Neutrophil (primary cell): ENCODE measurements around the gene PSENEN.

ENCODE experiments used
- H3K27ac ChIP-seq: fragments of 200-600 bp; sonication (generic); 2 replicates; pipeline ENCODE4 v1.5.1; 2016; ENCODE audit warnings: mild to moderate bottlenecking, moderate library complexity
- H3K27me3 ChIP-seq: fragments of 200-600 bp; sonication (generic); 2 replicates; pipeline ENCODE4 v1.6.0; 2016; ENCODE audit warnings: mild to moderate bottlenecking
- H3K36me3 ChIP-seq: fragments of 200-600 bp; sonication (generic); 2 replicates; pipeline ENCODE4 v1.5.1; 2017
- H3K4me1 ChIP-seq, 2 experiments: fragments of 200-600 bp in 1 of 2; sonication (generic) in 1 of 2; 1 replicate in 1 of 2; 2 replicates in 1 of 2; pipeline versions ENCODE4 v1.5.1 to v1.6.1; 2013 to 2016; ENCODE audit warnings: low read depth in 1 of 2, low read length in 1 of 2, mild to moderate bottlenecking in 1 of 2, moderate library complexity in 1 of 2; ENCODE audit not compliant: control insufficient read depth in 1 of 2, insufficient read depth in 1 of 2
- H3K4me3 ChIP-seq, 2 experiments: fragments of 200-600 bp in 1 of 2; sonication (generic) in 1 of 2; 1 replicate in 1 of 2; 2 replicates in 1 of 2; pipeline ENCODE4 v1.5.1; 2013 to 2016; ENCODE audit warnings: low read depth in 1 of 2, low read length in 1 of 2, mild to moderate bottlenecking in 1 of 2, moderate library complexity in 1 of 2
- H3K9me3 ChIP-seq: fragments of 200-600 bp; sonication (generic); 2 replicates; pipeline ENCODE4 v1.5.1; 2016
- TF ChIP-seq, protein P1 (sequence below): fragments of 200-600 bp; sonication (generic); IDR thresholded peaks from 2 replicates; pipeline ENCODE4 v1.5.1; 2016; ENCODE audit warnings: antibody characterized with exemption

The PSENEN gene

GRCh38 chr19:35786299-35787160 is 41.1 kb downstream of the PSENEN start:
- TF ChIP-seq, protein P1, sequence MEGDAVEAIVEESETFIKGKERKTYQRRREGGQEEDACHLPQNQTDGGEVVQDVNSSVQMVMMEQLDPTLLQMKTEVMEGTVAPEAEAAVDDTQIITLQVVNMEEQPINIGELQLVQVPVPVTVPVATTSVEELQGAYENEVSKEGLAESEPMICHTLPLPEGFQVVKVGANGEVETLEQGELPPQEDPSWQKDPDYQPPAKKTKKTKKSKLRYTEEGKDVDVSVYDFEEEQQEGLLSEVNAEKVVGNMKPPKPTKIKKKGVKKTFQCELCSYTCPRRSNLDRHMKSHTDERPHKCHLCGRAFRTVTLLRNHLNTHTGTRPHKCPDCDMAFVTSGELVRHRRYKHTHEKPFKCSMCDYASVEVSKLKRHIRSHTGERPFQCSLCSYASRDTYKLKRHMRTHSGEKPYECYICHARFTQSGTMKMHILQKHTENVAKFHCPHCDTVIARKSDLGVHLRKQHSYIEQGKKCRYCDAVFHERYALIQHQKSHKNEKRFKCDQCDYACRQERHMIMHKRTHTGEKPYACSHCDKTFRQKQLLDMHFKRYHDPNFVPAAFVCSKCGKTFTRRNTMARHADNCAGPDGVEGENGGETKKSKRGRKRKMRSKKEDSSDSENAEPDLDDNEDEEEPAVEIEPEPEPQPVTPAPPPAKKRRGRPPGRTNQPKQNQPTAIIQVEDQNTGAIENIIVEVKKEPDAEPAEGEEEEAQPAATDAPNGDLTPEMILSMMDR: no peak
- Histone ChIP-seq H3K4me3 (no peak overlapping the region), H3K36me3 (peaks cover 71% of the 10 kb centered on the region), H3K27ac (no peak overlapping the region), H3K4me1 (no peaks in the 10 kb centered on the region), H3K9me3 (no peaks in the 10 kb centered on the region), H3K27me3 (no peaks in the 10 kb centered on the region)

DNA sequence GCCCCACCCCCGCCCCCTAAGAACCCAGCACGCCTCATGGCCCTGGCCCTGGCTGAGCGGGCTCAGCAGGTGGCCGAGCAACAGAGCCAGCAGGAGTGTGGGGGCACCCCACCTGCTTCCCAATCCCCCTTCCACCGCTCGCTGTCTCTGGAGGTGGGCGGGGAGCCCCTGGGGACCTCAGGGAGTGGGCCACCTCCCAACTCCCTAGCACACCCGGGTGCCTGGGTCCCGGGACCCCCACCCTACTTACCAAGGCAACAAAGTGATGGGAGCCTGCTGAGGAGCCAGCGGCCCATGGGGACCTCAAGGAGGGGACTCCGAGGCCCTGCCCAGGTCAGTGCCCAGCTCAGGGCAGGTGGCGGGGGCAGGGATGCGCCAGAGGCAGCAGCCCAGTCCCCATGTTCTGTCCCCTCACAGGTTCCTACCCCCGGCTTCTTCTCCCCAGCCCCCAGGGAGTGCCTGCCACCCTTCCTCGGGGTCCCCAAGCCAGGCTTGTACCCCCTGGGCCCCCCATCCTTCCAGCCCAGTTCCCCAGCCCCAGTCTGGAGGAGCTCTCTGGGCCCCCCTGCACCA is 41.9 kb downstream of the PSENEN start:
- Histone ChIP-seq H3K36me3 (peaks cover 63% of the 10 kb centered on the region), H3K4me3 (no peak overlapping the region), H3K4me1 (no peaks in the 10 kb centered on the region), H3K27me3 (no peaks in the 10 kb centered on the region), H3K27ac (no peak overlapping the region), H3K9me3 (no peaks in the 10 kb centered on the region)
- TF ChIP-seq, protein P1: no peak

DNA sequence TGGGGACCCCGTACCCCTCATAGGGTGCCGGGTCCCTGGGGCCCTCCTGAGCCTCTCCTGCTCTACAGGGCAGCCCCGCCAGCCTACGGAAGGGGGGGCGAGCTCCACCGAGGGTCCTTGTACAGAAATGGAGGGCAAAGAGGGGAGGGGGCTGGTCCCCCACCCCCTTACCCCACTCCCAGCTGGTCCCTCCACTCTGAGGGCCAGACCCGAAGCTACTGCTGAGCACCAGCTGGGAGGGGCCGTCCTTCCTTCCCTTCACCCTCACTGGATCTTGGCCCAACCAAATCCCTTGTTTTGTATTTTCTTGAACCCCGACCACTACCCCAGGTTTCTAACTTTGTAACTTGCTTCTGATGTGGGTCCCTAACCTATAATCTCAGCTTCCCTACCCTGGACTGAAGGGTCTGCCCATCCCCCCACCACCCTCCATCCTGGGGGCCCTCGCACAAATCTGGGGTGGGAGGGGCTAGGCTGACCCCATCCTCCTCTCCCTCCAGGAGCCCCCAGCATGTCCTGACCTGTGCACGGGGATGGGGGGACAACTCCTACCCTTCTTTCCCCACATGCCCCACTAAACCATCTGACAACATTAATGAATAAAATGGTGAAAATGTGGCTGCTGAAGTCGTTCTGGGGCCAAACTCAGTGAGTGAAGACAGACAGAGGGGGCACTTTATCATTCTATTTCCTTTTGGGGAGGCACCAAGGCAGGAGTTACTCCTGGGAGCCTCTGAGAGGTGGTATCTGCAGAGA is 42.9 kb downstream of the PSENEN start:
- Histone ChIP-seq H3K27ac (no peak overlapping the region), H3K36me3 (peaks cover 52% of the 10 kb centered on the region), H3K4me1 (no peaks in the 10 kb centered on the region), H3K27me3 (no peaks in the 10 kb centered on the region), H3K4me3 (no peak overlapping the region), H3K9me3 (no peaks in the 10 kb centered on the region)
- TF ChIP-seq, protein P1: no peak

- Histone ChIP-seq H3K36me3 (peaks cover 42% of the 10 kb centered on the region), H3K9me3 (no peaks in the 10 kb centered on the region), H3K4me1 (no peaks in the 10 kb centered on the region), H3K27me3 (no peaks in the 10 kb centered on the region), H3K4me3 (no peak overlapping the region), H3K27ac (no peak overlapping the region)
- TF ChIP-seq, protein P1: no peak
These were observed 43.9 kb downstream of the PSENEN start for GRCh38 chr19:35789195-35789977.
